Progenitor cell of endocrine pancreas (in vitro differentiated cells): ENCODE data around the gene MAN1C1. TPM values are rescaled to one million over a fixed set of nuclear protein-coding genes. Genes with fewer than 3 reads are reported as not detected.
A peak's percentile ranks its signal among the peaks of the same experiment; 100 is the strongest.

Experiments
- DNase-seq: peaks from one replicate; pipeline ENCODE4 v3.0.0; 2021; ENCODE audit warnings: low spot score; ENCODE audit not compliant: unreplicated experiment
- H3K27ac Mint-ChIP-seq: 2 replicates; pipeline ENCODE4 v1.8.0; 2021; ENCODE audit warnings: mild to moderate bottlenecking, moderate library complexity, mixed read lengths
- H3K27me3 Mint-ChIP-seq: 2 replicates; pipeline ENCODE4 v1.8.0; 2021; ENCODE audit warnings: mixed read lengths
- H3K36me3 Mint-ChIP-seq: 2 replicates; pipeline ENCODE4 v1.8.0; 2022; ENCODE audit warnings: mixed read lengths; ENCODE audit not compliant: insufficient read depth
- H3K4me1 Mint-ChIP-seq: 2 replicates; pipeline ENCODE4 v1.8.0; 2021; ENCODE audit warnings: low read depth, mixed read lengths
- H3K4me3 Mint-ChIP-seq: 2 replicates; pipeline ENCODE4 v1.8.0; 2021; ENCODE audit warnings: low read depth, mild to moderate bottlenecking, moderate library complexity, mixed read lengths
- H3K9me3 Mint-ChIP-seq: 2 replicates; pipeline ENCODE4 v1.8.0; 2021; ENCODE audit warnings: low read depth, mixed read lengths
- total RNA-seq: library from RNA; stranded (reverse); gene quantifications from 2 replicates; pipeline ENCODE4 v1.2.1, GENCODE V29; 2021
- TF ChIP-seq, protein P1 (sequence below): fragments of 200-600 bp; sonication (generic); IDR thresholded peaks from one replicate; pipeline ENCODE4 v1.5.0; 2021; ENCODE audit warnings: antibody characterized with exemption, mild to moderate bottlenecking; ENCODE audit not compliant: unreplicated experiment

MAN1C1 gene
- total RNA-seq, 1 donor from 2014 or later, result 5.1 TPM

DNA sequence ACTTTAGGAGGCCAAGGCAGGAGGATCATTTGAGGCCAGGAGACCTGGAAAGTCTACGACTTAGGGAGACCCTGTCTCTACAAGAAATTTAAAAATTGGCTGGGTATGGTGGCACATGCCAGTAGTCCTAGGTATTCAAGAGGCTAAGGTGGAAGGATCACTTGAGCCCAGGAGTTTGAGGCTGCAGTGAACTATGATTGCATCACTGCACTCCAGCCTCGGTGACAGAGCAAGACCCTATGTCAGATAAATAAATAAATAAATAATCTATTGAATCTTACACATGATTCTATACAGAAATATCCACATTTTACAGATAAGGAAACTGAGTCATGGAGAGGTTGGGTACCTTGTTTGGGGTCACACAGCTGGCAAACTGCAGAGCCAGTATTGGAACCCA is 89.1 kb downstream of the MAN1C1 start:
- Mint-ChIP-seq H3K9me3 (no peaks in the 10 kb centered on the region), H3K36me3 (no peaks in the 10 kb centered on the region), H3K27me3 (peaks cover 13% of the 10 kb centered on the region), H3K27ac (no peak overlapping the region), H3K4me1 (peaks cover 33% of the 10 kb centered on the region), H3K4me3 (no peak overlapping the region)
- TF ChIP-seq, protein P1, sequence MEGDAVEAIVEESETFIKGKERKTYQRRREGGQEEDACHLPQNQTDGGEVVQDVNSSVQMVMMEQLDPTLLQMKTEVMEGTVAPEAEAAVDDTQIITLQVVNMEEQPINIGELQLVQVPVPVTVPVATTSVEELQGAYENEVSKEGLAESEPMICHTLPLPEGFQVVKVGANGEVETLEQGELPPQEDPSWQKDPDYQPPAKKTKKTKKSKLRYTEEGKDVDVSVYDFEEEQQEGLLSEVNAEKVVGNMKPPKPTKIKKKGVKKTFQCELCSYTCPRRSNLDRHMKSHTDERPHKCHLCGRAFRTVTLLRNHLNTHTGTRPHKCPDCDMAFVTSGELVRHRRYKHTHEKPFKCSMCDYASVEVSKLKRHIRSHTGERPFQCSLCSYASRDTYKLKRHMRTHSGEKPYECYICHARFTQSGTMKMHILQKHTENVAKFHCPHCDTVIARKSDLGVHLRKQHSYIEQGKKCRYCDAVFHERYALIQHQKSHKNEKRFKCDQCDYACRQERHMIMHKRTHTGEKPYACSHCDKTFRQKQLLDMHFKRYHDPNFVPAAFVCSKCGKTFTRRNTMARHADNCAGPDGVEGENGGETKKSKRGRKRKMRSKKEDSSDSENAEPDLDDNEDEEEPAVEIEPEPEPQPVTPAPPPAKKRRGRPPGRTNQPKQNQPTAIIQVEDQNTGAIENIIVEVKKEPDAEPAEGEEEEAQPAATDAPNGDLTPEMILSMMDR, result no peak
- no peak for DNase-seq

GRCh38 chr1:25706146-25707089 is 89.8 kb downstream of the MAN1C1 start:
- H3K4me3 Mint-ChIP-seq, result no peak overlapping the region
- H3K9me3 Mint-ChIP-seq, result no peaks in the 10 kb centered on the region
- H3K36me3 Mint-ChIP-seq, result no peaks in the 10 kb centered on the region
- H3K27me3 Mint-ChIP-seq, result peaks cover 13% of the 10 kb centered on the region
- H3K27ac Mint-ChIP-seq, result peak overlapping the region; percentile 90
- TF ChIP-seq, protein P1, result no peak
- peaks cover 32% of the 10 kb centered on the region for H3K4me1 Mint-ChIP-seq
- no peak for DNase-seq

DNA sequence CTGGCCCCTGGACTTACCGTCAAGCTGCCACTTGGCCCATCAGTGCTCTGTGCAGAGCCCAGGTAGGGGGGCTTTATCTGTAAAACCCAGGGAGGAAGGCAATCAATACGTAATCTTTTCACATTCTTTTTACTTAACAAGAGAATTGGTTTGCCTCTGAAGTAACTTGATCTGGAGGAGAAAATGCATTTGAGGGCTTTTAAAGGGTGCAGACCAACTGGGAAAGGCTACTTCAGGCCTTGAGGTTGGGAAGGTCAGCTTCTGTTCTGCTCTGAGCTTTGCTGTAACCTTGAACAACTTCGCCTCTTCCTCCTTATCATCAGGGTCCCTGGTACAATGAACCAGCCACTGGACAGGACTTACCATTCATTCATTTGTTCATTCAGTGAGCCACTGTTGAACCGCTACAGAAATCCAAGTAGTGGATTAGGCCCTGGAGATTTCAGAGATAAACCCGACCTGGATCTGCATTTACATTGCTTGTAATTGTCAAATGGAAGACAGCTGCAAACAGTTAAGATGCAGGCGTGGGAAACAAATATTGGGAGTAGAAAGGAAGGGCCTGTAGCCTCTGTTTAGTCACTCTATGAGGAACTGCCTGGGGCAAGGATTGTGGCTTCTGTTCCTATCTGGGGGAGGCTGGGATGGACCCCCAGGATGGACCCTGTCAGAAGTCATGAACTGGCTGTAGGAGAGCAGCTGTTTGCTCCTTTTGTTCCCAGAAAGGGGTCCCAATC is 90.9 kb downstream of the MAN1C1 start:
- Mint-ChIP-seq H3K36me3 (no peaks in the 10 kb centered on the region), H3K27ac (peak overlapping the region; percentile 90), H3K9me3 (no peaks in the 10 kb centered on the region), H3K27me3 (peaks cover 13% of the 10 kb centered on the region), H3K4me1 (peaks cover 32% of the 10 kb centered on the region), H3K4me3 (no peak overlapping the region)
- no peak for DNase-seq
- TF ChIP-seq, protein P1, result no peak

DNA sequence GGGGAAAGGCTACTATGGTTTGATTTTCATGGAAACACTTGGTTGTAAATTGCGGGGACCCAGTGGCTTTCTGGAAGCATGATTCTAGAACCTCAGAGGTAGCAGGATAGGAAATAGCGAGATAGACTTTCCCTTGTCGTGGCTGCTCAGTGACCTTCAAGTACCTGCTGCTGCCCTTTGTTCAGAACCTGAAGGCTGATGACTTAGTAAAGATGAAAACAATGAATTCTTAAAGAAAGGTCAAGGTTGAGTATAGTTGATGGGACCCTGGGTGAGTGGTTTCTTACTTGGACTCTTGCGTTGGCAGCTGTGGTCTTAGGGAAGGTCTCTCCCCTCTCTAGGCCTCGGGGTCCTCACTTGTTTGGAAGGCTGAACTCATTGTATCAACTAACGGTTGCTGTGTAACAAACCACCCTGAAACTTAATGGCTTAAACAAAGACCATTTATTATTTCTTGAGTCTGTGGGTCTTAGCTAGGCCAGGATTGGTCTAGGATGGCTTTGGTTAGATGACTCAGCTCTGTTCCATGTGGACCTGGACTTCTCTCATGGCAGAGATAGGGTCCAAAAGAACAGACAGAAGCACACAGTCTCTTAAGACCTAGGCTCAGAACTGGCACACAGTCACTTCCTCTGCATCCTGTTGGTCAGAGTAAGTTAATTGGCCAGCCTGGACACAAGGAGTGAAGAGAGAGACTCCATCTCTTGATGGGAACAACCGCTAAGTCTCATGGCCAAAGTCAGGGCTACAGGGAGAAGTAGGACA is 94.2 kb downstream of the MAN1C1 start:
- no peaks in the 10 kb centered on the region for H3K27me3 Mint-ChIP-seq
- no peaks in the 10 kb centered on the region for H3K36me3 Mint-ChIP-seq
- H3K4me3 Mint-ChIP-seq, result no peak overlapping the region
- TF ChIP-seq, protein P1, result no peak
- H3K9me3 Mint-ChIP-seq, result no peaks in the 10 kb centered on the region
- H3K4me1 Mint-ChIP-seq, result peaks cover 49% of the 10 kb centered on the region
- no peak for DNase-seq
- H3K27ac Mint-ChIP-seq, result no peak overlapping the region
